ENCODE results near the gene C18orf63.

Gene C18orf63

DNA sequence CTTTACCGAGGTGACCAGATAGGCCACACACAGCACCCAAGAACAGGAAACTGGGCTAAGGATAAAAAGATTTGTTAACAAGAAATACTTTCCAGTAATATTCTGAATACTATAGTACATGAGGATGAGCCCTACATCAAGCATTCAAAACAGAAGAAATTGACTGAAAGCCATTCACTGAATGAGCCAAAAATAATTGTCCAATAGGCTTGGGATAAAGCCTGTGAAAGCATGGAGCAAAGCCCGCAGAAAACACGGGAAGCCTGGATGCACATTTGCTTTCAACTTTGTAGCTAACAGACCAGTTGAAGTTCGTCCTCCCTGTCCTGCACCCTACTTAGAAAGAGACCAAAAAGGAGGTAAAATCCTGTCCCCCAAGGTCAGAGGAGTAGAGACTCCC, 85.2 kb downstream of the C18orf63 start:
- FAIRE-seq (no peak), DNase-seq (ENCODE audit: insufficient read length, low spot score) (no peak)

DNA sequence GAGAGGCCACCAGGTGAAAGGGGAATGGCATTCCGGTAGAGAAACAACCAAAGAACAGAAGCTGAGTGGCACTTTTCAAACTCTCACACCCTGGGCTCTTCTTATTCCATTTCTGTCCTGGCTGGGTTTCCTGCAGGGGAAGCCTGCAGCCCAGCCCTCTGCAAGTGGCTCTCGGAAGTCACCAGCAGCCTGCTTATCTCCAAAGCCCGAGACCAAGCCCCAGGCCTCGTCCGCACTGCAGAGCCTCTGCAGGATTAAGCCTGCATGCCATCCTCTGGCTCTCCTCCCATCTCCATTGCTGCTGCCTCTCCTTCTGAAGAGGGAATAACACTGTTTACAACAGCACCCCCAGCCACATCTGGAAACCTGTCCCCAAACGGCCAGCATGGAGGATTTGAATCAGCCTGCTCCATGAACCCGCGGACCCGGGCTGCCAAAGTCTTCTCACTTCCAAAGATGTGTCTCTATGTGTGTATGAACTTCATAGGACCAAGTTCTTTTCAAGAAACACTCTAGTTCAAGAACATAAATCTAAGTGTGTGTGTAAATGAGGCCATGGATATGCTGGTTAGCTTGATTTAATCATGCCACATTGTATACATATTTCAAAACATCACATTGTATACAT, 87.3 kb downstream of the C18orf63 start:
- DNase-seq (ENCODE audit: insufficient read length, low spot score): no peak
- FAIRE-seq: no peak

DNA sequence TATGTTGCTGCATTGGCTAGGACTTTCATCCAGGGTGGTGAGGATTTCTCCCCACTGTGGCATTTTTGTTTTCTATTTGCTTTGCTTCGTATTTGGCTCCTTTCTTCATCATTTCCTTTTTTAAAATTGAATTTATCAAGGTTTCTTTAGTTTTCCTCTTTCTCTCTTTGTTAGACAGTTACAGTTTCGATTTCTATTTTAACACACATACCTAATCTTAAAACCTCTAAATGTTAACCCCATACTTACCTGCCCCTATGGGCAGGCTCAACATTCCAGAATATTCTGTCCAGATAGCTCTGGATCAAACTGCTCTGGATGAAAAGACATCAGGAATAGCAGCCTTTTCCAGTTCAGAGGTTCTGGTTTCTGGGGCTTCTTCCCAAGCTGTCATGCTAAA, 92.2 kb downstream of the C18orf63 start:
- DNase-seq (ENCODE audit: insufficient read length, low spot score): no peak
- no peak for FAIRE-seq

Measured in HTR-8/SVneo (cell line).